HepG2 (cell line): ENCODE data around the gene BBS1. TPM values are rescaled to one million over a fixed set of nuclear protein-coding genes. Genes with fewer than 3 reads are reported as not detected.

Source experiments
- PPARG ChIP-seq: conservative IDR thresholded peaks from 2 replicates; pipeline ENCODE4 v1.6.1; 2016; ENCODE audit warnings: missing biosample characterization, missing genetic modification reagents
- RARG ChIP-seq: sonication (generic); formaldehyde crosslinking; IDR thresholded peaks from 2 replicates; pipeline ENCODE4 v1.4.0; 2020; ENCODE audit warnings: low read depth, mild to moderate bottlenecking, missing genetic modification reagents
- RFX1 ChIP-seq: fragments of 450-650 bp; IDR thresholded peaks from 2 replicates; pipeline ENCODE4 v1.6.1; 2017
- RFX3 ChIP-seq: IDR thresholded peaks from 2 replicates; pipeline ENCODE4 v1.6.1; 2016; ENCODE audit warnings: missing biosample characterization, missing genetic modification reagents
- RXRB ChIP-seq: IDR thresholded peaks from 2 replicates; pipeline ENCODE4 v1.6.1; 2016; ENCODE audit warnings: borderline replicate concordance, missing genetic modification reagents, missing compliant biosample characterization
- ZBTB40 ChIP-seq, 2 experiments: fragments of 450-650 bp in 1 of 2; sonication (generic) in 1 of 2; formaldehyde crosslinking in 1 of 2; IDR thresholded peaks; 2 replicates each; pipeline versions ENCODE4 v1.6.1 to v1.8.0; 2016 to 2022; ENCODE audit warnings: antibody characterized with exemption in 1 of 2, mild to moderate bottlenecking in 1 of 2, missing genetic modification reagents in 1 of 2
- ZNF350 ChIP-seq: sonication (generic); formaldehyde crosslinking; IDR thresholded peaks from 2 replicates; pipeline ENCODE4 v1.4.0; 2020; ENCODE audit warnings: mild to moderate bottlenecking, low read depth, missing genetic modification reagents, borderline replicate concordance
- ZNF496 ChIP-seq: sonication (generic); formaldehyde crosslinking; IDR thresholded peaks from 2 replicates; pipeline ENCODE4 v1.8.1; 2023; ENCODE audit warnings: mild to moderate bottlenecking, moderate library complexity, missing genetic modification reagents; ENCODE audit not compliant: insufficient replicate concordance
- polyA plus RNA-seq, 8 experiments: library from polyadenylated mRNA; depleted of rRNA in 3 of 8; stranded (reverse) in 7 of 8; unstranded in 1 of 8; fragments of >200 nt; fragmentation: Illumina TruSeq in 4 of 8; extraction: Trizol in 4 of 8; gene quantifications; 2 replicates each; pipeline versions ENCODE4 v1.2.1 to v1.2.3, GENCODE V29; 2011 to 2016; ENCODE audit warnings: low read depth in 4 of 8, missing spikeins in 1 of 8, mixed read lengths in 1 of 8; ENCODE audit not compliant: insufficient read depth in 1 of 8
- total RNA-seq, 5 experiments: library from RNA; depleted of rRNA; stranded (reverse); fragments of >200 nt; fragmentation: Illumina TruSeq; extraction: Trizol; gene quantifications; 2 replicates each; pipeline ENCODE4 v1.2.3, GENCODE V29; 2016; ENCODE audit warnings: low read depth in 1 of 5
- TF ChIP-seq, protein P1 (sequence below): sonication (generic); formaldehyde crosslinking; IDR thresholded peaks from 2 replicates; pipeline ENCODE4 v1.9.0; 2022; ENCODE audit warnings: missing genetic modification reagents, mild to moderate bottlenecking, borderline replicate concordance
- TF ChIP-seq, protein P2 (sequence below): sonication (generic); formaldehyde crosslinking; IDR thresholded peaks from 2 replicates; pipeline ENCODE4 v1.4.0; 2020; ENCODE audit warnings: missing genetic modification reagents
- TF ChIP-seq, protein P3 (sequence below): sonication (generic); formaldehyde crosslinking; IDR thresholded peaks from 2 replicates; pipeline ENCODE4 v1.8.0; 2022; ENCODE audit warnings: low read depth, missing genetic modification reagents

The BBS1 gene
- total and polyA plus RNA-seq, 2 of the 13 experiments (the other 11 are each of a cell fraction or from before 2014, with no cell fraction given) = 11.7 to 14.1 TPM

GRCh38 chr11:66467756-66468155 lies 42.7 kb upstream of the BBS1 start (continued):
- TF ChIP-seq ZBTB40 (IDR thresholded peaks at IDR 0.05) = no peak
- no peak for TF ChIP-seq ZBTB40 (CRISPR knock-in tag; IDR thresholded peaks at IDR 0.05)
- TF ChIP-seq RXRB (CRISPR knock-in tag) = peak; percentile 42; the same call in 1 of the 2 replicates
- no peak for TF ChIP-seq ZNF350 (CRISPR knock-in tag)
- TF ChIP-seq RFX3 (CRISPR knock-in tag) = peak; percentile 68
- TF ChIP-seq ZNF496 (CRISPR knock-in tag) = no peak
- TF ChIP-seq, protein P1, sequence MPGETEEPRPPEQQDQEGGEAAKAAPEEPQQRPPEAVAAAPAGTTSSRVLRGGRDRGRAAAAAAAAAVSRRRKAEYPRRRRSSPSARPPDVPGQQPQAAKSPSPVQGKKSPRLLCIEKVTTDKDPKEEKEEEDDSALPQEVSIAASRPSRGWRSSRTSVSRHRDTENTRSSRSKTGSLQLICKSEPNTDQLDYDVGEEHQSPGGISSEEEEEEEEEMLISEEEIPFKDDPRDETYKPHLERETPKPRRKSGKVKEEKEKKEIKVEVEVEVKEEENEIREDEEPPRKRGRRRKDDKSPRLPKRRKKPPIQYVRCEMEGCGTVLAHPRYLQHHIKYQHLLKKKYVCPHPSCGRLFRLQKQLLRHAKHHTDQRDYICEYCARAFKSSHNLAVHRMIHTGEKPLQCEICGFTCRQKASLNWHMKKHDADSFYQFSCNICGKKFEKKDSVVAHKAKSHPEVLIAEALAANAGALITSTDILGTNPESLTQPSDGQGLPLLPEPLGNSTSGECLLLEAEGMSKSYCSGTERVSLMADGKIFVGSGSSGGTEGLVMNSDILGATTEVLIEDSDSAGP (CRISPR knock-in tag) = peak; percentile 47; the same call in 1 of the 2 replicates
- TF ChIP-seq RARG (CRISPR knock-in tag) = no peak
- peak; percentile 87 for TF ChIP-seq PPARG (CRISPR knock-in tag)
- peak; percentile 77 for TF ChIP-seq RFX1
- TF ChIP-seq, protein P2, sequence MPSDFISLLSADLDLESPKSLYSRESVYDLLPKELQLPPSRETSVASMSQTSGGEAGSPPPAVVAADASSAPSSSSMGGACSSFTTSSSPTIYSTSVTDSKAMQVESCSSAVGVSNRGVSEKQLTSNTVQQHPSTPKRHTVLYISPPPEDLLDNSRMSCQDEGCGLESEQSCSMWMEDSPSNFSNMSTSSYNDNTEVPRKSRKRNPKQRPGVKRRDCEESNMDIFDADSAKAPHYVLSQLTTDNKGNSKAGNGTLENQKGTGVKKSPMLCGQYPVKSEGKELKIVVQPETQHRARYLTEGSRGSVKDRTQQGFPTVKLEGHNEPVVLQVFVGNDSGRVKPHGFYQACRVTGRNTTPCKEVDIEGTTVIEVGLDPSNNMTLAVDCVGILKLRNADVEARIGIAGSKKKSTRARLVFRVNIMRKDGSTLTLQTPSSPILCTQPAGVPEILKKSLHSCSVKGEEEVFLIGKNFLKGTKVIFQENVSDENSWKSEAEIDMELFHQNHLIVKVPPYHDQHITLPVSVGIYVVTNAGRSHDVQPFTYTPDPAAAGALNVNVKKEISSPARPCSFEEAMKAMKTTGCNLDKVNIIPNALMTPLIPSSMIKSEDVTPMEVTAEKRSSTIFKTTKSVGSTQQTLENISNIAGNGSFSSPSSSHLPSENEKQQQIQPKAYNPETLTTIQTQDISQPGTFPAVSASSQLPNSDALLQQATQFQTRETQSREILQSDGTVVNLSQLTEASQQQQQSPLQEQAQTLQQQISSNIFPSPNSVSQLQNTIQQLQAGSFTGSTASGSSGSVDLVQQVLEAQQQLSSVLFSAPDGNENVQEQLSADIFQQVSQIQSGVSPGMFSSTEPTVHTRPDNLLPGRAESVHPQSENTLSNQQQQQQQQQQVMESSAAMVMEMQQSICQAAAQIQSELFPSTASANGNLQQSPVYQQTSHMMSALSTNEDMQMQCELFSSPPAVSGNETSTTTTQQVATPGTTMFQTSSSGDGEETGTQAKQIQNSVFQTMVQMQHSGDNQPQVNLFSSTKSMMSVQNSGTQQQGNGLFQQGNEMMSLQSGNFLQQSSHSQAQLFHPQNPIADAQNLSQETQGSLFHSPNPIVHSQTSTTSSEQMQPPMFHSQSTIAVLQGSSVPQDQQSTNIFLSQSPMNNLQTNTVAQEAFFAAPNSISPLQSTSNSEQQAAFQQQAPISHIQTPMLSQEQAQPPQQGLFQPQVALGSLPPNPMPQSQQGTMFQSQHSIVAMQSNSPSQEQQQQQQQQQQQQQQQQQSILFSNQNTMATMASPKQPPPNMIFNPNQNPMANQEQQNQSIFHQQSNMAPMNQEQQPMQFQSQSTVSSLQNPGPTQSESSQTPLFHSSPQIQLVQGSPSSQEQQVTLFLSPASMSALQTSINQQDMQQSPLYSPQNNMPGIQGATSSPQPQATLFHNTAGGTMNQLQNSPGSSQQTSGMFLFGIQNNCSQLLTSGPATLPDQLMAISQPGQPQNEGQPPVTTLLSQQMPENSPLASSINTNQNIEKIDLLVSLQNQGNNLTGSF (CRISPR knock-in tag) = no peak
- TF ChIP-seq, protein P3, sequence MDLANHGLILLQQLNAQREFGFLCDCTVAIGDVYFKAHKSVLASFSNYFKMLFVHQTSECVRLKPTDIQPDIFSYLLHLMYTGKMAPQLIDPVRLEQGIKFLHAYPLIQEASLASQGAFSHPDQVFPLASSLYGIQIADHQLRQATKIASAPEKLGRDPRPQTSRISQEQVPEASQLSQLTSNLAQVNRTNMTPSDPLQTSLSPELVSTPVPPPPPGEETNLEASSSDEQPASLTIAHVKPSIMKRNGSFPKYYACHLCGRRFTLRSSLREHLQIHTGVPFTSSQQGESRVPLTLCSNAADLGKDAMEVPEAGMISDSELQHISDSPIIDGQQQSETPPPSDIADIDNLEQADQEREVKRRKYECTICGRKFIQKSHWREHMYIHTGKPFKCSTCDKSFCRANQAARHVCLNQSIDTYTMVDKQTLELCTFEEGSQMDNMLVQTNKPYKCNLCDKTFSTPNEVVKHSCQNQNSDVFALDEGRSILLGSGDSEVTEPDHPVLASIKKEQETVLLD (CRISPR knock-in tag) = no peak
